ENCODE results near the gene MOV10. TPM values are rescaled to one million over a fixed set of nuclear protein-coding genes. Genes with fewer than 3 reads are reported as not detected.

The MOV10 gene
- total and polyA plus RNA-seq, 9 of the 15 experiments (the other 6 are each of a cell fraction or from before 2014, with no cell fraction given): 16.7 to 105 (median 49.5) TPM

GRCh38 chr1:112634367-112634766, 40.1 kb upstream of the MOV10 start (continued):
- TF ChIP-seq ZBTB9 (CRISPR knock-in tag; IDR thresholded peaks at IDR 0.05) (no peak), FIP1L1 (IDR thresholded peaks at IDR 0.05; ENCODE audit: low read depth, low read length, poor library complexity, severe bottlenecking) (no peak), ZC3H4 (CRISPR knock-in tag; IDR thresholded peaks at IDR 0.05; ENCODE audit: borderline replicate concordance) (no peak), PCBP1 (IDR thresholded peaks at IDR 0.05; ENCODE audit: low read depth, low read length, poor library complexity, severe bottlenecking) (no peak), SUPT5H (IDR thresholded peaks at IDR 0.05) (no peak), BCL6 (CRISPR knock-in tag; IDR thresholded peaks at IDR 0.05) (no peak), HEY1 (CRISPR knock-in tag; IDR thresholded peaks at IDR 0.05; ENCODE audit: borderline replicate concordance) (no peak), ZNF143 (CRISPR knock-in tag; IDR thresholded peaks at IDR 0.05) (no peak), RNF219 (CRISPR knock-in tag; IDR thresholded peaks at IDR 0.05) (no peak)
